Measurements from ENCODE around the gene ATAD1. TPM values are rescaled to one million over a fixed set of nuclear protein-coding genes. Genes with fewer than 3 reads are reported as not detected.

Gene ATAD1
- total and polyA plus RNA-seq, 9 of the 15 experiments (the other 6 are each of a cell fraction or from before 2014, with no cell fraction given), result 11.3 to 33.8 (median 27.3) TPM

DNA sequence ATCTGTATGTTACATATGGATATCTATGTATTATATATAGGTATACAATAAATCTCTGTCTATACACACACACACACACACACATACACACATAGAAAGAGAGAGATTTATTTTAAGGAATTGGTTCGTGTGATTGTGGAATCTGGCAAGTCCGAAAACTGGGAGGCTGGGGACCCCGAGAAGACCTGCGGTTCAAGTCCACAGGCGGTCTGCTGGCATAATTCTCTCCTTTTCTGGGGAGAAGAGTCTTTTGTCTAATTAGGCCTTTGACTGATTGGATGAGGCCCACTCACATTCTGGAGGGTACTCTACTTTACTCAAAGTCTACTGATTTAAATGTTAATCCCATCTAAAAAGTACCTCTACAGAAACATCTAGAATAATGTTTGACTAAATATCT is 93.2 kb downstream of the ATAD1 start:
- FAIRE-seq (no peak), DNase-seq (ENCODE audit: extremely low read depth in 1 of 4, low spot score in 3 of 4) (no peak), ATAC-seq (no peak)
- TF ChIP-seq, protein P1, sequence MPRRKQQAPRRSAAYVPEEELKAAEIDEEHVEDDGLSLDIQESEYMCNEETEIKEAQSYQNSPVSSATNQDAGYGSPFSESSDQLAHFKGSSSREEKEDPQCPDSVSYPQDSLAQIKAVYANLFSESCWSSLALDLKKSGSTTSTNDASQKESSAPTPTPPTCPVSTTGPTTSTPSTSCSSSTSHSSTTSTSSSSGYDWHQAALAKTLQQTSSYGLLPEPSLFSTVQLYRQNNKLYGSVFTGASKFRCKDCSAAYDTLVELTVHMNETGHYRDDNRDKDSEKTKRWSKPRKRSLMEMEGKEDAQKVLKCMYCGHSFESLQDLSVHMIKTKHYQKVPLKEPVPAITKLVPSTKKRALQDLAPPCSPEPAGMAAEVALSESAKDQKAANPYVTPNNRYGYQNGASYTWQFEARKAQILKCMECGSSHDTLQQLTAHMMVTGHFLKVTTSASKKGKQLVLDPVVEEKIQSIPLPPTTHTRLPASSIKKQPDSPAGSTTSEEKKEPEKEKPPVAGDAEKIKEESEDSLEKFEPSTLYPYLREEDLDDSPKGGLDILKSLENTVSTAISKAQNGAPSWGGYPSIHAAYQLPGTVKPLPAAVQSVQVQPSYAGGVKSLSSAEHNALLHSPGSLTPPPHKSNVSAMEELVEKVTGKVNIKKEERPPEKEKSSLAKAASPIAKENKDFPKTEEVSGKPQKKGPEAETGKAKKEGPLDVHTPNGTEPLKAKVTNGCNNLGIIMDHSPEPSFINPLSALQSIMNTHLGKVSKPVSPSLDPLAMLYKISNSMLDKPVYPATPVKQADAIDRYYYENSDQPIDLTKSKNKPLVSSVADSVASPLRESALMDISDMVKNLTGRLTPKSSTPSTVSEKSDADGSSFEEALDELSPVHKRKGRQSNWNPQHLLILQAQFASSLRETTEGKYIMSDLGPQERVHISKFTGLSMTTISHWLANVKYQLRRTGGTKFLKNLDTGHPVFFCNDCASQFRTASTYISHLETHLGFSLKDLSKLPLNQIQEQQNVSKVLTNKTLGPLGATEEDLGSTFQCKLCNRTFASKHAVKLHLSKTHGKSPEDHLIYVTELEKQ (CRISPR knock-in tag; IDR thresholded peaks at IDR 0.05), result no peak
- TF ChIP-seq PHB2 (IDR thresholded peaks at IDR 0.05; ENCODE audit: low read depth) (no peak), TAF7 (tag; IDR thresholded peaks at IDR 0.05) (no peak), ZFP30 (CRISPR knock-in tag; IDR thresholded peaks at IDR 0.05; ENCODE audit: borderline replicate concordance) (no peak), ZNF12 (CRISPR knock-in tag; IDR thresholded peaks at IDR 0.05) (no peak), THRAP3 (IDR thresholded peaks at IDR 0.05; ENCODE audit: borderline replicate concordance) (no peak), TARDBP (IDR thresholded peaks at IDR 0.05) (no peak), RBM34 (IDR thresholded peaks at IDR 0.05; ENCODE audit: borderline replicate concordance, insufficient read depth, low read length) (no peak), XRCC5 (IDR thresholded peaks at IDR 0.05; ENCODE audit: low read depth, low read length) (no peak)
- TF ChIP-seq, protein P2, sequence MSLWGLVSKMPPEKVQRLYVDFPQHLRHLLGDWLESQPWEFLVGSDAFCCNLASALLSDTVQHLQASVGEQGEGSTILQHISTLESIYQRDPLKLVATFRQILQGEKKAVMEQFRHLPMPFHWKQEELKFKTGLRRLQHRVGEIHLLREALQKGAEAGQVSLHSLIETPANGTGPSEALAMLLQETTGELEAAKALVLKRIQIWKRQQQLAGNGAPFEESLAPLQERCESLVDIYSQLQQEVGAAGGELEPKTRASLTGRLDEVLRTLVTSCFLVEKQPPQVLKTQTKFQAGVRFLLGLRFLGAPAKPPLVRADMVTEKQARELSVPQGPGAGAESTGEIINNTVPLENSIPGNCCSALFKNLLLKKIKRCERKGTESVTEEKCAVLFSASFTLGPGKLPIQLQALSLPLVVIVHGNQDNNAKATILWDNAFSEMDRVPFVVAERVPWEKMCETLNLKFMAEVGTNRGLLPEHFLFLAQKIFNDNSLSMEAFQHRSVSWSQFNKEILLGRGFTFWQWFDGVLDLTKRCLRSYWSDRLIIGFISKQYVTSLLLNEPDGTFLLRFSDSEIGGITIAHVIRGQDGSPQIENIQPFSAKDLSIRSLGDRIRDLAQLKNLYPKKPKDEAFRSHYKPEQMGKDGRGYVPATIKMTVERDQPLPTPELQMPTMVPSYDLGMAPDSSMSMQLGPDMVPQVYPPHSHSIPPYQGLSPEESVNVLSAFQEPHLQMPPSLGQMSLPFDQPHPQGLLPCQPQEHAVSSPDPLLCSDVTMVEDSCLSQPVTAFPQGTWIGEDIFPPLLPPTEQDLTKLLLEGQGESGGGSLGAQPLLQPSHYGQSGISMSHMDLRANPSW (CRISPR knock-in tag; IDR thresholded peaks at IDR 0.05), result no peak
- TF ChIP-seq, protein P3, sequence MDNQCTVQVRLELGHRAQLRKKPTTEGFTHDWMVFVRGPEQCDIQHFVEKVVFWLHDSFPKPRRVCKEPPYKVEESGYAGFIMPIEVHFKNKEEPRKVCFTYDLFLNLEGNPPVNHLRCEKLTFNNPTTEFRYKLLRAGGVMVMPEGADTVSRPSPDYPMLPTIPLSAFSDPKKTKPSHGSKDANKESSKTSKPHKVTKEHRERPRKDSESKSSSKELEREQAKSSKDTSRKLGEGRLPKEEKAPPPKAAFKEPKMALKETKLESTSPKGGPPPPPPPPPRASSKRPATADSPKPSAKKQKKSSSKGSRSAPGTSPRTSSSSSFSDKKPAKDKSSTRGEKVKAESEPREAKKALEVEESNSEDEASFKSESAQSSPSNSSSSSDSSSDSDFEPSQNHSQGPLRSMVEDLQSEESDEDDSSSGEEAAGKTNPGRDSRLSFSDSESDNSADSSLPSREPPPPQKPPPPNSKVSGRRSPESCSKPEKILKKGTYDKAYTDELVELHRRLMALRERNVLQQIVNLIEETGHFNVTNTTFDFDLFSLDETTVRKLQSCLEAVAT (IDR thresholded peaks at IDR 0.05), result no peak
- Histone ChIP-seq H2AFZ (ENCODE audit: low read depth, low read length) (no peak overlapping the region), H3K4me2 (ENCODE audit: insufficient read depth, low read length) (no peak overlapping the region), H3K9me1 (ENCODE audit: control insufficient read depth, insufficient read depth, low read length) (no peaks in the 10 kb centered on the region), H3K27me3 (ENCODE audit: control insufficient read depth in 2 of 2, insufficient read depth in 2 of 2, low read length in 2 of 2) (peaks cover 2 to 4% of the 10 kb centered on the region in 2 experiments; a peak in 4 of 5 replicates), H3K79me2 (ENCODE audit: control insufficient read depth, insufficient read depth, low read length) (no peaks in the 10 kb centered on the region), H3K9me3 (replicated peaks; ENCODE audit: control insufficient read depth, insufficient read depth, low read depth, low read length) (no peaks in the 10 kb centered on the region), H3K36me3 (ENCODE audit: control insufficient read depth, insufficient read depth, low read length) (no peaks in the 10 kb centered on the region), H3K9ac (ENCODE audit: insufficient read depth in 1 of 2, low read depth in 2 of 2, low read length in 2 of 2) (no peak overlapping the region), H4K20me1 (replicated peaks; ENCODE audit: control insufficient read depth, insufficient read depth, low read length) (no peaks in the 10 kb centered on the region), H3K27ac (ENCODE audit: extremely low read depth, low read depth, low read length) (no peak overlapping the region), H3K4me3 (no peak overlapping the region), H3K4me1 (replicated peaks in 1 of 2; ENCODE audit: control insufficient read depth in 2 of 2, insufficient read depth in 2 of 2, low read length in 2 of 2) (no peaks in the 10 kb centered on the region)
- 13% methylated on average over 5 of the region's 5 CpGs for WGBS (ENCODE audit: insufficient coverage, low coverage, missing lambda C conversion rate)
- BruUV-seq (replicated peaks), result no TSS peak
- ChIA-PET CTCF (ENCODE audit: low intra/inter-chr PET ratio) (no interaction called here), POLR2A (no interaction called here)
- intact Hi-C loops (cut with micrococcal nuclease) (no loop called here), in situ Hi-C loops (cut with MboI) (no loop called here)
